Myometrial cell (primary cell): ENCODE data around the gene COL18A1. TPM values are rescaled to one million over a fixed set of nuclear protein-coding genes. Genes with fewer than 3 reads are reported as not detected.

Source experiments
- total RNA-seq: library from RNA; depleted of rRNA; stranded (reverse); fragments of >200 nt; gene quantifications from 2 replicates; pipeline ENCODE4 v1.2.3, GENCODE V29; 2015

Gene COL18A1
- 27.8 and 49.9 TPM in 2 replicates for total RNA-seq

GRCh38 chr21:45404730-45405270, at the start of gene COL18A1:
TSS of gene COL18A1 (plus strand) at chr21:45405165. CDS start at chr21:45405231, 66 bp downstream.

GRCh38 chr21:45542242-45542666, 137.3 kb downstream of the COL18A1 start, which contains the start of gene SLC19A1:
TSS of gene SLC19A1 (minus strand) at chr21:45542440. CDS start at chr21:45537959, 4,481 bp downstream.

Other genes starting within 250 kb of the COL18A1 start
- gene POFUT2, start 117.3 kb upstream of the COL18A1 start, total RNA-seq = 62.7 and 66.6 TPM in 2 replicates
- gene SLC19A1, start 137.3 kb downstream of the COL18A1 start, total RNA-seq = 8.0 and 8.9 TPM in 2 replicates
- 2.3 and 2.9 TPM in 2 replicates for gene PCBP3, start 238.6 kb downstream of the COL18A1 start, total RNA-seq